A673 (cell line): Measurements from ENCODE around the gene CXCR6. TPM values are rescaled to one million over a fixed set of nuclear protein-coding genes. Genes with fewer than 3 reads are reported as not detected.

Experiments used
- BruUV-seq: library from RNA; stranded (reverse); fragments of 400-500 nt; replicated peaks from 2 replicates; lab custom pipeline; 2021; lab: Mats Ljungman, UMichigan
- CTCF ChIA-PET: fragments of 300-600 bp; sonication (Branson Sonifier 250); formaldehyde crosslinking; loops from one replicate; lab custom pipeline; 2022; ENCODE audit warnings: antibody characterized with exemption; lab: Charles Lee
- POLR2A ChIA-PET: fragments of 300-600 bp; sonication (Branson Sonifier 250); formaldehyde crosslinking; loops from one replicate; lab custom pipeline; 2022; ENCODE audit warnings: antibody characterized with exemption; ENCODE audit not compliant: low non-redundant PET; lab: Charles Lee
- DNase-seq: peaks from one replicate; pipeline ENCODE4 v3.0.0-alpha.2; 2015; ENCODE audit warnings: low spot score
- H3K27ac ChIP-seq: fragments of 200-600 bp; sonication (generic); 2 replicates; pipeline ENCODE4 v1.5.1; 2016; ENCODE audit warnings: mixed run types, low read depth, mild to moderate bottlenecking, mixed read lengths, antibody characterized with exemption, low read length; ENCODE audit not compliant: poor library complexity, severe bottlenecking
- H3K27me3 ChIP-seq: fragments of 200-600 bp; sonication (generic); replicated peaks from 2 replicates; pipeline ENCODE4 v1.6.1; 2017; ENCODE audit warnings: mixed run types, low read depth, mild to moderate bottlenecking, mixed read lengths, antibody characterized with exemption, low read length; ENCODE audit not compliant: insufficient read depth, poor library complexity
- H3K36me3 ChIP-seq: fragments of 200-600 bp; sonication (generic); 2 replicates; pipeline ENCODE4 v1.6.1; 2016; ENCODE audit warnings: mixed run types, mild to moderate bottlenecking, mixed read lengths, antibody characterized with exemption, low read length; ENCODE audit not compliant: insufficient read depth, poor library complexity, severe bottlenecking
- H3K4me1 ChIP-seq: fragments of 200-600 bp; sonication (generic); 2 replicates; pipeline ENCODE4 v1.6.1; 2017; ENCODE audit warnings: mixed run types, mild to moderate bottlenecking, mixed read lengths, antibody characterized with exemption, low read length; ENCODE audit not compliant: insufficient read depth, poor library complexity, severe bottlenecking
- H3K4me3 ChIP-seq: fragments of 200-600 bp; sonication (generic); 2 replicates; pipeline ENCODE4 v1.5.1; 2016; ENCODE audit warnings: low read depth, mixed run types, mild to moderate bottlenecking, mixed read lengths, low read length; ENCODE audit not compliant: poor library complexity, severe bottlenecking
- H3K9me3 ChIP-seq: fragments of 200-600 bp; sonication (generic); 2 replicates; pipeline ENCODE4 v1.6.1; 2016; ENCODE audit warnings: mixed run types, low read depth, mild to moderate bottlenecking, mixed read lengths, antibody characterized with exemption, low read length; ENCODE audit not compliant: poor library complexity, severe bottlenecking
- EZH2 ChIP-seq: fragments of 200-600 bp; sonication (generic); IDR thresholded peaks from 2 replicates; pipeline ENCODE4 v1.6.1; 2017; ENCODE audit warnings: borderline replicate concordance, low read depth, mild to moderate bottlenecking, mixed read lengths, antibody characterized with exemption, low read length; ENCODE audit not compliant: poor library complexity, severe bottlenecking
- intact Hi-C: fragments of 100-400 bp; cut with micrococcal nuclease; formaldehyde crosslinking; loops from one replicate; pipeline ENCODE4 v1.10.0; 2022; ENCODE audit not compliant: unreplicated experiment
- total RNA-seq: library from RNA; stranded (reverse); gene quantifications from 2 replicates; pipeline ENCODE4 v1.2.3, GENCODE V29; 2021
- TF ChIP-seq, protein P1 (sequence below): fragments of 300-800, 200-600 bp; sonication (generic); conservative IDR thresholded peaks from 2 replicates; pipeline ENCODE4 v1.5.1; 2017; ENCODE audit warnings: low read depth, mild to moderate bottlenecking, antibody characterized with exemption, low read length, moderate library complexity, mixed read lengths

CXCR6 gene
- total RNA-seq, 1 experiment from 2014 or later: not detected

GRCh38 chr3:45932112-45932511 is 11.2 kb upstream of the CXCR6 start:
- H3K36me3 ChIP-seq: no peaks in the 10 kb centered on the region
- H3K27ac ChIP-seq: no peak overlapping the region
- H3K27me3 ChIP-seq: no peaks in the 10 kb centered on the region
- ChIA-PET POLR2A (no interaction called here), CTCF (no interaction called here)
- intact Hi-C loops: no loop called here
- no TSS peak for BruUV-seq
- no peaks in the 10 kb centered on the region for H3K9me3 ChIP-seq
- no peak for DNase-seq
- no peaks in the 10 kb centered on the region for H3K4me1 ChIP-seq
- no peak overlapping the region for H3K4me3 ChIP-seq
- TF ChIP-seq EZH2: no peak
- TF ChIP-seq, protein P1, sequence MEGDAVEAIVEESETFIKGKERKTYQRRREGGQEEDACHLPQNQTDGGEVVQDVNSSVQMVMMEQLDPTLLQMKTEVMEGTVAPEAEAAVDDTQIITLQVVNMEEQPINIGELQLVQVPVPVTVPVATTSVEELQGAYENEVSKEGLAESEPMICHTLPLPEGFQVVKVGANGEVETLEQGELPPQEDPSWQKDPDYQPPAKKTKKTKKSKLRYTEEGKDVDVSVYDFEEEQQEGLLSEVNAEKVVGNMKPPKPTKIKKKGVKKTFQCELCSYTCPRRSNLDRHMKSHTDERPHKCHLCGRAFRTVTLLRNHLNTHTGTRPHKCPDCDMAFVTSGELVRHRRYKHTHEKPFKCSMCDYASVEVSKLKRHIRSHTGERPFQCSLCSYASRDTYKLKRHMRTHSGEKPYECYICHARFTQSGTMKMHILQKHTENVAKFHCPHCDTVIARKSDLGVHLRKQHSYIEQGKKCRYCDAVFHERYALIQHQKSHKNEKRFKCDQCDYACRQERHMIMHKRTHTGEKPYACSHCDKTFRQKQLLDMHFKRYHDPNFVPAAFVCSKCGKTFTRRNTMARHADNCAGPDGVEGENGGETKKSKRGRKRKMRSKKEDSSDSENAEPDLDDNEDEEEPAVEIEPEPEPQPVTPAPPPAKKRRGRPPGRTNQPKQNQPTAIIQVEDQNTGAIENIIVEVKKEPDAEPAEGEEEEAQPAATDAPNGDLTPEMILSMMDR: no peak

DNA sequence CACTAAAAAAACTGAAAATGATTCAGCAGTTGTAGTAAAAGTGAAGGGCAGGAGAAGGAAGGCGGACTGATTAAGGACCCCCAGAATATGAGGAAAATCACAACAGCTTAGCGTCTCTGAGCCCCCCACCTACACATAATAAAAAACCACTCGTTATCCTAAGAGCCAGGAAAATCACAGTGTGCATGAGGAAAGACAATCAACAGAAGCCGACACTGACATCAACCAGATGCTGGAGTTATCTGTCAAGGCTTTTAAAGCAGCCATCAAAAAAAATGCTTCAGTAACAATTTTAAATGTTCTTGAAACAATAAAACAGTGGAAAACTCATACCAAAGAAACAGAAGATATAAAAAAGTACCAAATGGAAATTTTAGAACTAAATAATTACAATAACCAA is 9.7 kb upstream of the CXCR6 start:
- no TSS peak for BruUV-seq
- Histone ChIP-seq H3K36me3 (no peaks in the 10 kb centered on the region), H3K4me1 (no peaks in the 10 kb centered on the region), H3K27me3 (no peaks in the 10 kb centered on the region), H3K27ac (no peak overlapping the region), H3K9me3 (no peaks in the 10 kb centered on the region), H3K4me3 (no peak overlapping the region)
- intact Hi-C loops: no loop called here
- TF ChIP-seq EZH2: no peak
- TF ChIP-seq, protein P1: no peak
- POLR2A ChIA-PET: no interaction called here
- CTCF ChIA-PET: no interaction called here
- DNase-seq: no peak

GRCh38 chr3:45936261-45936660 is 7.0 kb upstream of the CXCR6 start:
- intact Hi-C loops: no loop called here
- Histone ChIP-seq H3K27ac (no peak overlapping the region), H3K27me3 (no peaks in the 10 kb centered on the region), H3K4me1 (no peaks in the 10 kb centered on the region), H3K9me3 (no peaks in the 10 kb centered on the region), H3K4me3 (no peak overlapping the region), H3K36me3 (no peaks in the 10 kb centered on the region)
- BruUV-seq: no TSS peak
- POLR2A ChIA-PET: no interaction called here
- no peak for TF ChIP-seq EZH2
- TF ChIP-seq, protein P1: no peak
- CTCF ChIA-PET: no interaction called here
- no peak for DNase-seq
